ENCODE results near the gene DDO.

DDO gene

GRCh38 chr6:110419028-110419739 is 3.8 kb upstream of the DDO start:
- DNase-seq: peak; percentile 14

- DNase-seq: no peak
These were observed 3.2 kb upstream of the DDO start for GRCh38 chr6:110418594-110418993.

- DNase-seq: no peak
These were observed 706 bp downstream of the DDO start for GRCh38 chr6:110414669-110415068.

- no peak for DNase-seq
These were observed 3.0 kb downstream of the DDO start for GRCh38 chr6:110412360-110412759.

GRCh38 chr6:110410511-110410910 is 4.9 kb downstream of the DDO start:
- no peak for DNase-seq

GRCh38 chr6:110409794-110410193 is 5.6 kb downstream of the DDO start:
- no peak for DNase-seq

- peak; percentile 16 for DNase-seq
These were observed 6.5 kb downstream of the DDO start for GRCh38 chr6:110408901-110409300.

GRCh38 chr6:110404607-110405006 is 10.8 kb downstream of the DDO start:
- DNase-seq: no peak

GRCh38 chr6:110401585-110402176 is 13.7 kb downstream of the DDO start:
- no peak for DNase-seq

- DNase-seq: no peak
These were observed 15.2 kb downstream of the DDO start for GRCh38 chr6:110400208-110400607.

GRCh38 chr6:110399219-110400071 is 15.9 kb downstream of the DDO start:
- peak; percentile 19 for DNase-seq

- no peak for DNase-seq
These were observed 16.6 kb downstream of the DDO start for GRCh38 chr6:110398778-110399177.

- DNase-seq: no peak
These were observed 20.2 kb downstream of the DDO start for GRCh38 chr6:110395221-110395620.

- DNase-seq: no peak
These were observed 21.0 kb downstream of the DDO start for GRCh38 chr6:110394409-110394808.

GRCh38 chr6:110392727-110393126 is 22.6 kb downstream of the DDO start:
- no peak for DNase-seq

GRCh38 chr6:110390404-110390803 is 25.0 kb downstream of the DDO start:
- no peak for DNase-seq

GRCh38 chr6:110389689-110390382 is 25.5 kb downstream of the DDO start:
- DNase-seq: peak; percentile 78

GRCh38 chr6:110387986-110388385 is 27.4 kb downstream of the DDO start:
- no peak for DNase-seq

GRCh38 chr6:110385458-110385863 is 29.9 kb downstream of the DDO start:
- no peak for DNase-seq

- no peak for DNase-seq
These were observed 36.8 kb downstream of the DDO start for GRCh38 chr6:110378552-110378951.

- DNase-seq: no peak
These were observed 46.3 kb downstream of the DDO start for GRCh38 chr6:110369066-110369465.

GRCh38 chr6:110368284-110368683 is 47.1 kb downstream of the DDO start:
- DNase-seq: no peak

GRCh38 chr6:110367825-110368224 is 47.5 kb downstream of the DDO start:
- DNase-seq: no peak
